Smooth muscle cell (in vitro differentiated cells): ENCODE data around the gene BICRAL. TPM values are rescaled to one million over a fixed set of nuclear protein-coding genes. Genes with fewer than 3 reads are reported as not detected.

ENCODE experiments used
- DNase-seq: peaks from one replicate; lab custom pipeline; 2025; ENCODE audit not compliant: unreplicated experiment; lab: John Stamatoyannopoulos, UW
- H2AFZ ChIP-seq: fragments of 200-600 bp; sonication (generic); 2 replicates; pipeline ENCODE4 v1.6.0; 2016; ENCODE audit warnings: antibody characterized with exemption, low read depth, mild to moderate bottlenecking
- H3F3A ChIP-seq: fragments of 200-600 bp; sonication (generic); 2 replicates; pipeline ENCODE4 v1.6.0; 2017; ENCODE audit warnings: antibody characterized with exemption, low read depth
- H3K27ac ChIP-seq: fragments of 200-600 bp; sonication (generic); 2 replicates; pipeline ENCODE4 v1.5.1; 2016; ENCODE audit warnings: low read depth, mild to moderate bottlenecking
- H3K27me3 ChIP-seq: fragments of 200-600 bp; sonication (generic); 2 replicates; pipeline ENCODE4 v1.6.1; 2016; ENCODE audit warnings: low read depth, mild to moderate bottlenecking
- H3K36me3 ChIP-seq: fragments of 200-600 bp; sonication (generic); 2 replicates; pipeline ENCODE4 v1.5.1; 2016; ENCODE audit warnings: low read depth
- H3K4me1 ChIP-seq: fragments of 200-600 bp; sonication (generic); 2 replicates; pipeline ENCODE4 v1.5.1; 2016; ENCODE audit warnings: low read depth
- H3K4me2 ChIP-seq: fragments of 200-600 bp; sonication (generic); 2 replicates; pipeline ENCODE4 v1.6.0; 2016; ENCODE audit warnings: mild to moderate bottlenecking
- H3K4me3 ChIP-seq: fragments of 200-600 bp; sonication (generic); 2 replicates; pipeline ENCODE4 v1.5.1; 2016; ENCODE audit warnings: mild to moderate bottlenecking
- H3K79me2 ChIP-seq: fragments of 200-600 bp; sonication (generic); 2 replicates; pipeline ENCODE4 v1.6.0; 2016; ENCODE audit warnings: low read depth, mild to moderate bottlenecking
- H3K9ac ChIP-seq: fragments of 200-600 bp; sonication (generic); 2 replicates; pipeline ENCODE4 v1.6.0; 2016; ENCODE audit warnings: low read depth
- H3K9me3 ChIP-seq: fragments of 200-600 bp; sonication (generic); replicated peaks from 2 replicates; pipeline ENCODE4 v1.5.1; 2016; ENCODE audit warnings: low read depth
- H4K20me1 ChIP-seq: fragments of 200-600 bp; sonication (generic); 2 replicates; pipeline ENCODE4 v1.6.0; 2016; ENCODE audit warnings: low read depth
- WGBS: methylation state at CpG from one replicate; pipeline ENCODE4 v1.1.7; 2016; ENCODE audit warnings: low lambda C conversion rate; 5-methylcytosine and 5-hydroxymethylcytosine counted together
- polyA plus RNA-seq: library from polyadenylated mRNA; unstranded; fragments of >200 nt; fragmentation: Nextera tagmentation; extraction: Ambion mirVana; gene quantifications from 2 replicates; pipeline ENCODE4 v1.2.1, GENCODE V29; 2016
- total RNA-seq: library from RNA; depleted of rRNA; stranded (reverse); fragments of >200 nt; gene quantifications from 2 replicates; pipeline ENCODE4 v1.2.3, GENCODE V29; 2014
- TF ChIP-seq, protein P1 (sequence below): fragments of 200-600 bp; sonication (generic); IDR thresholded peaks from 2 replicates; pipeline ENCODE4 v1.5.1; 2017; ENCODE audit warnings: borderline replicate concordance, mild to moderate bottlenecking, antibody characterized with exemption; ENCODE audit not compliant: insufficient read depth, poor library complexity, severe bottlenecking

The BICRAL gene
- total and polyA plus RNA-seq, 2 experiments from 2014 or later: 1.4 to 7.9 TPM

DNA sequence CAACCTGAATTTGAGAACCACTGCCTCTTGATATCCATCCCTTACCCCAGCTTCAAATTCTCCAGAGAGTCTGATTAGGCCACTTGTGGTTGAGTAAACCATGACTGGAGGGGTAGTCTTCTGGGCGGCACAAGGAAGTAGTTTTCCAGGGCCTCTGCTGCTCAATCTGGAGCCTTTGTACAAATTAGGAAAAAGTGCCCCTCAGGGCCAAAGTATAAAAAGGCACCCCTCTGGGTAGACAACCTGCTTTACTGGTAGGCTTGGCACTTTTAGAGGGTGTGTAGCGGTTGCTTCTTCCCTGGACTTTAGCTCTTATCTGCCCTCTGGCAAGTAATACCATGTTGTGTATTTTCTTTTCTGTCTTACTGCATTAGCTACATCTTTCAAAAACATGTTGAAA is 64.7 kb downstream of the BICRAL start:
- Histone ChIP-seq H3K27me3 (no peaks in the 10 kb centered on the region), H3K4me3 (no peak overlapping the region), H4K20me1 (no peaks in the 10 kb centered on the region), H3K4me2 (no peak overlapping the region), H3K4me1 (no peaks in the 10 kb centered on the region), H3K36me3 (no peaks in the 10 kb centered on the region), H2AFZ (no peak overlapping the region), H3K9ac (no peak overlapping the region), H3K79me2 (no peaks in the 10 kb centered on the region), H3K9me3 (no peaks in the 10 kb centered on the region), H3K27ac (no peak overlapping the region), H3F3A (no peaks in the 10 kb centered on the region)
- no peak for DNase-seq
- TF ChIP-seq, protein P1, sequence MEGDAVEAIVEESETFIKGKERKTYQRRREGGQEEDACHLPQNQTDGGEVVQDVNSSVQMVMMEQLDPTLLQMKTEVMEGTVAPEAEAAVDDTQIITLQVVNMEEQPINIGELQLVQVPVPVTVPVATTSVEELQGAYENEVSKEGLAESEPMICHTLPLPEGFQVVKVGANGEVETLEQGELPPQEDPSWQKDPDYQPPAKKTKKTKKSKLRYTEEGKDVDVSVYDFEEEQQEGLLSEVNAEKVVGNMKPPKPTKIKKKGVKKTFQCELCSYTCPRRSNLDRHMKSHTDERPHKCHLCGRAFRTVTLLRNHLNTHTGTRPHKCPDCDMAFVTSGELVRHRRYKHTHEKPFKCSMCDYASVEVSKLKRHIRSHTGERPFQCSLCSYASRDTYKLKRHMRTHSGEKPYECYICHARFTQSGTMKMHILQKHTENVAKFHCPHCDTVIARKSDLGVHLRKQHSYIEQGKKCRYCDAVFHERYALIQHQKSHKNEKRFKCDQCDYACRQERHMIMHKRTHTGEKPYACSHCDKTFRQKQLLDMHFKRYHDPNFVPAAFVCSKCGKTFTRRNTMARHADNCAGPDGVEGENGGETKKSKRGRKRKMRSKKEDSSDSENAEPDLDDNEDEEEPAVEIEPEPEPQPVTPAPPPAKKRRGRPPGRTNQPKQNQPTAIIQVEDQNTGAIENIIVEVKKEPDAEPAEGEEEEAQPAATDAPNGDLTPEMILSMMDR: no peak
- 87% methylated on average over 2 of the region's 2 CpGs for WGBS

DNA sequence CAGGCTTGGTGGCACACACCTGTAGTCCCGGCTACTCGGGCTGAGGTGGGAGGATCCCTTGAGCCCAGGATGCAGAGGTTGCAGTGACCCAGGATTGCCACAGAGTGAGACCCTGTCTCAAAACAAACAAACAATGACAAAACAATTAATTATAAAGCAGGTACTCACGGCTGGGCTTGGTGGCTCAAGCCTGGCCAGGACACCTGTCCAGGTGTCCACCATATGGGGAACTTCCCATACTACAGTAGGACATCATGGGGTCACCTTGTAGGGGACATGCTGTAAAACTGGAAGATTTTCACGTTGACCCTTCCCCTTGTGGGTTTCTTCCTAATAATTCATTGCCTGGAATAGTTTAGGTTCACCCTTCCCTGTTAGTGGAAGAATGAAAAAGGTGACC is 66.8 kb downstream of the BICRAL start:
- Histone ChIP-seq H3K27ac (no peak overlapping the region), H3F3A (no peaks in the 10 kb centered on the region), H3K4me1 (no peaks in the 10 kb centered on the region), H3K27me3 (no peaks in the 10 kb centered on the region), H3K9ac (no peak overlapping the region), H2AFZ (no peak overlapping the region), H3K4me3 (no peak overlapping the region), H4K20me1 (no peaks in the 10 kb centered on the region), H3K9me3 (no peaks in the 10 kb centered on the region), H3K4me2 (no peak overlapping the region), H3K79me2 (no peaks in the 10 kb centered on the region), H3K36me3 (no peaks in the 10 kb centered on the region)
- DNase-seq: no peak
- TF ChIP-seq, protein P1: no peak
- WGBS: 94% methylated on average over 4 of the region's 4 CpGs

- Histone ChIP-seq H3K4me2 (no peak overlapping the region), H4K20me1 (no peaks in the 10 kb centered on the region), H3K4me1 (no peaks in the 10 kb centered on the region), H3K4me3 (no peak overlapping the region), H3F3A (no peaks in the 10 kb centered on the region), H3K27me3 (no peaks in the 10 kb centered on the region), H3K36me3 (no peaks in the 10 kb centered on the region), H3K79me2 (no peaks in the 10 kb centered on the region), H3K9ac (no peak overlapping the region), H3K27ac (no peak overlapping the region), H2AFZ (no peak overlapping the region), H3K9me3 (no peaks in the 10 kb centered on the region)
- DNase-seq: no peak
- WGBS: 94% methylated on average over 2 of the region's 2 CpGs
- TF ChIP-seq, protein P1: no peak
Observed at GRCh38 chr6:42851599-42851998, 69.7 kb downstream of the BICRAL start.

DNA sequence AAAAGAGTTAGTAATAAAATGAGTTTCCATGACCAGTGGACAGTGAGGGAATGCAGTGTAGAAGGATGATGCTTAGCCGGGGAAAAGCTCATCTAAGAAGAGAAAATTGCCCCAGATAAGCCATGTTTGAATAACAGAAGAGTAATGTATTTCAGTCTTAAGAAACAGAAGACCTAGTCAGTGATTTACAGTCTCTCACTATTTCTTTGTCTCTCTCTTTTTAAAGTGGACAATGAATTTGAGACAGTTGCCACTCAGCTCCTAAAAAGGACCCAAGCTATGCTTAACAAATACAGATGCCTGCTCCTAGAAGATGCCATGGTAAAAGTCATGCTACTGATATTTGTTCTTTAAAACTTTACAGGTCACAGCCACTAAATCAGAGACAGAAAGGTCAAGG is 78.2 kb downstream of the BICRAL start:
- Histone ChIP-seq H3K27me3 (no peaks in the 10 kb centered on the region), H4K20me1 (no peaks in the 10 kb centered on the region)
- WGBS: 100% methylated on average over 1 of the region's 1 CpG

More for the DNA sequence above, 78.2 kb downstream of the BICRAL start:
- H3F3A ChIP-seq: no peaks in the 10 kb centered on the region
- no peaks in the 10 kb centered on the region for H3K4me1 ChIP-seq
- no peak overlapping the region for H2AFZ ChIP-seq
- no peak overlapping the region for H3K4me2 ChIP-seq
- H3K79me2 ChIP-seq: no peaks in the 10 kb centered on the region
- no peak overlapping the region for H3K9ac ChIP-seq
- no peak for DNase-seq
- no peak overlapping the region for H3K27ac ChIP-seq
- peaks cover 9% of the 10 kb centered on the region for H3K36me3 ChIP-seq
- TF ChIP-seq, protein P1: no peak
- no peaks in the 10 kb centered on the region for H3K9me3 ChIP-seq
- no peak overlapping the region for H3K4me3 ChIP-seq
